DOHH2 (cell line): ENCODE results near the gene TMEM132A.

ENCODE experiments used
- H3F3A ChIP-seq: fragments of 200-600 bp; sonication (generic), shearing (Covaris generic); 2 replicates; pipeline ENCODE4 v1.6.0; 2016; ENCODE audit warnings: antibody characterized with exemption, mild to moderate bottlenecking; ENCODE audit not compliant: control insufficient read depth, insufficient read depth
- H3K27ac ChIP-seq: fragments of 200-600 bp; sonication (generic); 2 replicates; pipeline ENCODE4 v1.5.1; 2014; ENCODE audit warnings: low read depth, mild to moderate bottlenecking, low read length, moderate library complexity
- H3K27me3 ChIP-seq: fragments of 200-600 bp; sonication (generic); 2 replicates; pipeline ENCODE4 v1.6.1; 2014; ENCODE audit warnings: mild to moderate bottlenecking, low read length, mixed read lengths; ENCODE audit not compliant: control insufficient read depth
- H3K36me3 ChIP-seq: fragments of 200-600 bp; sonication (generic); 2 replicates; pipeline ENCODE4 v1.6.1; 2014; ENCODE audit warnings: mild to moderate bottlenecking, low read length, moderate library complexity, mixed read lengths; ENCODE audit not compliant: control insufficient read depth
- H3K4me1 ChIP-seq: fragments of 200-600 bp; sonication (generic); 2 replicates; pipeline ENCODE4 v1.6.1; 2014; ENCODE audit warnings: mild to moderate bottlenecking, low read length, mixed read lengths; ENCODE audit not compliant: control insufficient read depth
- H3K4me2 ChIP-seq: fragments of 200-600 bp; sonication (generic); 2 replicates; pipeline ENCODE4 v1.6.0; 2014; ENCODE audit warnings: mild to moderate bottlenecking, low read length, moderate library complexity
- H3K4me3 ChIP-seq: fragments of 200-600 bp; sonication (generic); 2 replicates; pipeline ENCODE4 v1.5.1; 2014; ENCODE audit warnings: mild to moderate bottlenecking, low read length, mixed read lengths
- H3K79me2 ChIP-seq: fragments of 200-600 bp; sonication (generic); 2 replicates; pipeline ENCODE4 v1.6.1; 2014; ENCODE audit warnings: mild to moderate bottlenecking, low read length, mixed read lengths; ENCODE audit not compliant: control insufficient read depth
- H3K9me2 ChIP-seq: fragments of 200-600 bp; sonication (generic); replicated peaks from 2 replicates; pipeline ENCODE4 v1.6.1; 2014; ENCODE audit warnings: mild to moderate bottlenecking, low read length, mixed read lengths; ENCODE audit not compliant: control insufficient read depth
- H3K9me3 ChIP-seq: fragments of 200-600 bp; sonication (generic); 2 replicates; pipeline ENCODE4 v1.6.1; 2014; ENCODE audit warnings: antibody characterized with exemption, low read length, mixed read lengths; ENCODE audit not compliant: control insufficient read depth, insufficient read depth
- H4K20me1 ChIP-seq: fragments of 200-600 bp; sonication (generic); 2 replicates; pipeline ENCODE4 v1.6.0; 2014; ENCODE audit warnings: low read depth, mild to moderate bottlenecking, antibody characterized with exemption, low read length, moderate library complexity; ENCODE audit not compliant: control insufficient read depth, insufficient read depth
- EZH2phosphoT487 ChIP-seq: fragments of 200-600 bp; sonication (generic); IDR thresholded peaks from 2 replicates; pipeline ENCODE4 v1.6.1; 2017; ENCODE audit warnings: borderline replicate concordance, mild to moderate bottlenecking, antibody characterized with exemption, low read length, moderate library complexity, mixed read lengths
- TF ChIP-seq, protein P1 (sequence below): fragments of 200-600 bp; sonication (generic); IDR thresholded peaks from one replicate; pipeline ENCODE4 v1.5.1; 2014; ENCODE audit warnings: antibody characterized with exemption, mild to moderate bottlenecking, low read depth, low read length; ENCODE audit not compliant: poor library complexity, severe bottlenecking

TMEM132A gene

GRCh38 chr11:60915248-60915914, 8.9 kb upstream of the TMEM132A start:
- Histone ChIP-seq H3K79me2 (peaks cover 59% of the 10 kb centered on the region), H3K4me3 (peak overlapping the region; percentile 88), H3F3A (peaks cover 9% of the 10 kb centered on the region), H3K4me1 (peaks cover 75% of the 10 kb centered on the region), H4K20me1 (no peaks in the 10 kb centered on the region; the same call in 1 of the 2 replicates), H3K9me3 (0 out of 2 replicates have a peak, but pooled peaks cover 4% of the 10 kb centered on the region), H3K9me2 (no peaks in the 10 kb centered on the region), H3K36me3 (peaks cover 48% of the 10 kb centered on the region), H3K27ac (peak overlapping the region; percentile 75), H3K4me2 (peak overlapping the region; percentile 88), H3K27me3 (no peaks in the 10 kb centered on the region)
- TF ChIP-seq, protein P1, sequence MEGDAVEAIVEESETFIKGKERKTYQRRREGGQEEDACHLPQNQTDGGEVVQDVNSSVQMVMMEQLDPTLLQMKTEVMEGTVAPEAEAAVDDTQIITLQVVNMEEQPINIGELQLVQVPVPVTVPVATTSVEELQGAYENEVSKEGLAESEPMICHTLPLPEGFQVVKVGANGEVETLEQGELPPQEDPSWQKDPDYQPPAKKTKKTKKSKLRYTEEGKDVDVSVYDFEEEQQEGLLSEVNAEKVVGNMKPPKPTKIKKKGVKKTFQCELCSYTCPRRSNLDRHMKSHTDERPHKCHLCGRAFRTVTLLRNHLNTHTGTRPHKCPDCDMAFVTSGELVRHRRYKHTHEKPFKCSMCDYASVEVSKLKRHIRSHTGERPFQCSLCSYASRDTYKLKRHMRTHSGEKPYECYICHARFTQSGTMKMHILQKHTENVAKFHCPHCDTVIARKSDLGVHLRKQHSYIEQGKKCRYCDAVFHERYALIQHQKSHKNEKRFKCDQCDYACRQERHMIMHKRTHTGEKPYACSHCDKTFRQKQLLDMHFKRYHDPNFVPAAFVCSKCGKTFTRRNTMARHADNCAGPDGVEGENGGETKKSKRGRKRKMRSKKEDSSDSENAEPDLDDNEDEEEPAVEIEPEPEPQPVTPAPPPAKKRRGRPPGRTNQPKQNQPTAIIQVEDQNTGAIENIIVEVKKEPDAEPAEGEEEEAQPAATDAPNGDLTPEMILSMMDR: peak; percentile 85
- TF ChIP-seq EZH2phosphoT487: no peak

DNA sequence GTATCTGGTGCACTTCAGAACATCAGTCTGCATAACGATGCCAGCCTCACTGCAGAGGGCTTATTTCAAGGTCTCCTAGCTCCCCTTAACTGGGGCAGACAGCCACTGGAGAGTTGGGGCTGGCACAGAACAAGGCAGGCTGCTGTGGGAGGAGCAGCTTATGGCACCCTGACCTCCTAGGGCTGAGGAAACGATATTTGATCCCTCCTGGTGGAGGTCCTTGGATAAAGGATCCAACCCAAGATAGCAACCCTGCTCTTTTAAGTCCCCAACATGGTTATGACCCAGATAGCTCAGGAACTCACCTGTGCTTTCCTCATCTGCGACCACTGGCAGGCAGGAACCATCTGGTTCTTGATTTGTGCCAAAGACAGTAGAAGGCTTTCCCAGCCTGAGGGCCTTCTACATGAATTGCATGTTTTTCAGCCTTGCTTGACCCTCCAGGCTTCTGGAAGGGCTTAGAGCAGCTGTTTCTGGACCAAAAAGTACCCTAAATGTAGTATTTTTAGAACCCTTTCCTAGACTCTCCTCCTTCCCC, 7.5 kb upstream of the TMEM132A start:
- peaks cover 57% of the 10 kb centered on the region for H3K36me3 ChIP-seq
- peak overlapping the region; percentile 88 for H3K4me2 ChIP-seq
- peak overlapping the region; percentile 9 for H3K4me3 ChIP-seq
- H4K20me1 ChIP-seq: no peaks in the 10 kb centered on the region; the same call in 1 of the 2 replicates
- no peaks in the 10 kb centered on the region for H3K9me2 ChIP-seq
- H3K4me1 ChIP-seq: peaks cover 61% of the 10 kb centered on the region
- H3K27me3 ChIP-seq: no peaks in the 10 kb centered on the region
- H3K27ac ChIP-seq: no peak overlapping the region
- no peak for TF ChIP-seq EZH2phosphoT487
- TF ChIP-seq, protein P1: no peak
- H3K9me3 ChIP-seq: no peaks in the 10 kb centered on the region
- peaks cover 5% of the 10 kb centered on the region for H3F3A ChIP-seq
- peaks cover 59% of the 10 kb centered on the region for H3K79me2 ChIP-seq

DNA sequence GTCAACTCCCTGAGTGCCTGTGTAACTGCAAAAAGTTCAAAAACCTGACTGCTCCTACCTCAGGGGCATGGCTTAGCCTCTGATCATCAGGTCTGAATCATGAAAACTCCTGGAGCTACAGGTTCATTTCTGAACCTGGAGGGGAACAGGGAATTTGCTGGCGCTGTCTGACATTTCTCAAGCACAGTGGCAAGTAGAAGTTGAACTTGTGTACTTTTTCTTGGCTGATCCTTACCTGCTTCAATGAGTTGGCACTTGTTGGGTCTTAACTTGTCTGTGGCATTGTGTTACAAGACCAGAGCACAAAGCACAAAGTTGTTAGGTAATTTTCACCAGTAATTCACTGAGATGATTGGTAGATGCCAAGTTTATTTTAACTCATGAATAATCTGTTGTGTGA, 7.0 kb upstream of the TMEM132A start:
- Histone ChIP-seq H3K4me1 (peaks cover 56% of the 10 kb centered on the region), H3K4me3 (no peak overlapping the region), H3K4me2 (peak overlapping the region; percentile 88), H3K36me3 (peaks cover 62% of the 10 kb centered on the region), H3K9me2 (no peaks in the 10 kb centered on the region), H3K79me2 (peaks cover 59% of the 10 kb centered on the region), H3F3A (peaks cover under 1% of the 10 kb centered on the region; the same call in 1 of the 2 replicates), H3K9me3 (no peaks in the 10 kb centered on the region), H3K27me3 (no peaks in the 10 kb centered on the region), H4K20me1 (no peaks in the 10 kb centered on the region; the same call in 1 of the 2 replicates), H3K27ac (no peak overlapping the region)
- TF ChIP-seq, protein P1: no peak
- no peak for TF ChIP-seq EZH2phosphoT487
